Heart left ventricle (tissue), 13 donors: ENCODE measurements around the gene CCDC7.

Experiments used
- POLR2A ChIP-seq, 2 donors: fragments of 450-650 bp; IDR thresholded peaks; one replicate each; pipeline ENCODE4 v1.6.1; 2017; ENCODE audit warnings: antibody characterized with exemption in 2 of 2, mild to moderate bottlenecking in 2 of 2, moderate library complexity in 2 of 2
- TF ChIP-seq, protein P1 (sequence below), 12 donors: fragments of 200-600 bp; sonication (generic) in 4 of 12; IDR thresholded peaks; one replicate each; pipeline versions ENCODE4 v1.5.0 to v1.8.0; 2018 to 2022; ENCODE audit warnings: antibody characterized with exemption in 12 of 12, mild to moderate bottlenecking in 5 of 12
- donor health status: ischemic (EF 13 %, LVEDD 7.1; RV severe dilation, severe dysfunction).
- donor health status: DM: no; HTN: yes; CAD: no.
- donor health status: DM: no; HTN: no; CAD: no.
- donor health status: ischemic (EF 25% LVEDD 6.9; RV normal size, moderate dysfunction).
- donor health status: ischemic (EF 25% LVEDD 5.7; RV mildly dilated, moderate dysfunction).
- donor health status: ischemic (EF 35%, LVEDD 5.7; RV mildly dilated, moderate dysfunction).
- donor health status: nonischemic (EF 11% LVEDD 7.7; RV severe dilation, severe dysfunction).
- donor health status: DM: yes; HTN: yes; CAD: no.
- donor health status: PGD.
- donor health status: ischemic (EF 29% LVEDD 5.4; RV normal size, mild dysfunction).
- donor health status: nonischemic (EF 23%, LVEDD 6.1; RV moderate dilation, normal function).

DNA sequence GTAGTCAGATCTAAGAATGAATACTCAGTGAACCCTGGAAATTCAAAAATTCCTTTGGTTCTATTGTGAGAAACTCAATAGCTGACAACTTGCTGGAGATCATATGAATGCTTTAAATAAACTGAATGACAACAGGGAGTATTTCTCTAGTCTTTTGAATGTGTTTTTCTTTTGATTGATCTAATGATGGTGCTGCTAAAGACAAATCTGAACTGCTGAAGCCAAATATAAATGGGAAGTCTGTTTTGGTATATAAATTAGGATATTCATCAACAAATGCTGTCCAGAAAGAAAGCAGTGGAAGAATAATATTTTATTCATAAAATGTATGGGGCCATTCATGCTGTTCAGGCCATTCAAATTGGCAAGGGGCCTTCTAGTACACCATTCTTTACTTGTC lies 432.7 kb downstream of the CCDC7 start:
- TF ChIP-seq, protein P1, sequence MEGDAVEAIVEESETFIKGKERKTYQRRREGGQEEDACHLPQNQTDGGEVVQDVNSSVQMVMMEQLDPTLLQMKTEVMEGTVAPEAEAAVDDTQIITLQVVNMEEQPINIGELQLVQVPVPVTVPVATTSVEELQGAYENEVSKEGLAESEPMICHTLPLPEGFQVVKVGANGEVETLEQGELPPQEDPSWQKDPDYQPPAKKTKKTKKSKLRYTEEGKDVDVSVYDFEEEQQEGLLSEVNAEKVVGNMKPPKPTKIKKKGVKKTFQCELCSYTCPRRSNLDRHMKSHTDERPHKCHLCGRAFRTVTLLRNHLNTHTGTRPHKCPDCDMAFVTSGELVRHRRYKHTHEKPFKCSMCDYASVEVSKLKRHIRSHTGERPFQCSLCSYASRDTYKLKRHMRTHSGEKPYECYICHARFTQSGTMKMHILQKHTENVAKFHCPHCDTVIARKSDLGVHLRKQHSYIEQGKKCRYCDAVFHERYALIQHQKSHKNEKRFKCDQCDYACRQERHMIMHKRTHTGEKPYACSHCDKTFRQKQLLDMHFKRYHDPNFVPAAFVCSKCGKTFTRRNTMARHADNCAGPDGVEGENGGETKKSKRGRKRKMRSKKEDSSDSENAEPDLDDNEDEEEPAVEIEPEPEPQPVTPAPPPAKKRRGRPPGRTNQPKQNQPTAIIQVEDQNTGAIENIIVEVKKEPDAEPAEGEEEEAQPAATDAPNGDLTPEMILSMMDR (IDR thresholded peaks at IDR 0.05) = no peak
- no peak for TF ChIP-seq POLR2A (IDR thresholded peaks at IDR 0.05)
